ENCODE data around the gene REEP1.
A peak's percentile ranks its signal among the peaks of the same experiment; 100 is the strongest.

The REEP1 gene

DNA sequence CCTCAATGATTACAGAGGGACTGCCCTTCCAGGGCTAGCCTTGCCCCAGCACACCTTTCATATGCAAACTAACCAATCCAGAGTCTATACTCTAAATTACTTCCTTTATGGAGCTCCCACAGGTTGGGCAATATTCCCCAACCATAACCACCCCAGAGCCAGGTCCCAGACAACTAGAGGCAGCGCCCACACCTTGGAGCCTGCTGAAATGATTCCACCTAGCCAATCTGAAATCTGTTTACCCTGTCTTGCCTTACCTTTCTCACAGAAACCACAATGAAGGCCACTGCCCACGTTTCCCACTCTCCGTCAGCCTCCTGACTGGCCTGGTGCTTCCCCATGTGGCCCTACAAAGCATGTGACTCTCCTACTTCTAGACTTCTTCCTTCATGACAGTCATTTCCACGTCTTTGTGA lies 62.0 kb downstream of the REEP1 start:
- no peak for DNase-seq (ENCODE audit: insufficient read length, low spot score)
- FAIRE-seq = no peak
- TF ChIP-seq POU2F2 (IDR thresholded peaks at IDR 0.05; ENCODE audit: low read depth, low read length) (no peak), SPI1 (IDR thresholded peaks at IDR 0.05; ENCODE audit: low read depth, low read length) (no peak), TAF1 (IDR thresholded peaks at IDR 0.05; ENCODE audit: low read depth, low read length) (no peak), POLR2AphosphoS5 (IDR thresholded peaks at IDR 0.05; ENCODE audit: low read depth, low read length) (no peak), PAX5 (IDR thresholded peaks at IDR 0.05; ENCODE audit: insufficient read depth, low read length, severe bottlenecking) (no peak), POLR2A (IDR thresholded peaks at IDR 0.05; ENCODE audit: low read depth, low read length) (no peak)

DNA sequence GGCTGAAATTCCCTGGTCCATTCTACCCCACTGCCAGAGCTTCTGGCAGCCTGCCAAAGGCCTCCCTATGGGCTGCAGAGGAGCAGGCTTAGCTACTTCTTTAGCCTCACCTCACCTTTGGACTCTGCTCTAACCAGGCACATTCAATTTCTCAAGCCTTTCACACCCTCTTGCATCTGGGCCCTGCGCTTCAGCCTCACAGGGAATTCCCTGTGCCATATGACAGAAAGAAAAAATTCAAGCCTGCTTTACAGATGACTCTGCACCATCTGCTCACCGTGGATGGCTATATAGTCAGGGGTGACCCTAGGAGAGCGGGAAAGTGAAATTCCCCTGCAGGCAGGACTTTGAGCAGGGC lies 62.5 kb downstream of the REEP1 start:
- no peak for FAIRE-seq
- no peak for DNase-seq (ENCODE audit: insufficient read length, low spot score)

DNA sequence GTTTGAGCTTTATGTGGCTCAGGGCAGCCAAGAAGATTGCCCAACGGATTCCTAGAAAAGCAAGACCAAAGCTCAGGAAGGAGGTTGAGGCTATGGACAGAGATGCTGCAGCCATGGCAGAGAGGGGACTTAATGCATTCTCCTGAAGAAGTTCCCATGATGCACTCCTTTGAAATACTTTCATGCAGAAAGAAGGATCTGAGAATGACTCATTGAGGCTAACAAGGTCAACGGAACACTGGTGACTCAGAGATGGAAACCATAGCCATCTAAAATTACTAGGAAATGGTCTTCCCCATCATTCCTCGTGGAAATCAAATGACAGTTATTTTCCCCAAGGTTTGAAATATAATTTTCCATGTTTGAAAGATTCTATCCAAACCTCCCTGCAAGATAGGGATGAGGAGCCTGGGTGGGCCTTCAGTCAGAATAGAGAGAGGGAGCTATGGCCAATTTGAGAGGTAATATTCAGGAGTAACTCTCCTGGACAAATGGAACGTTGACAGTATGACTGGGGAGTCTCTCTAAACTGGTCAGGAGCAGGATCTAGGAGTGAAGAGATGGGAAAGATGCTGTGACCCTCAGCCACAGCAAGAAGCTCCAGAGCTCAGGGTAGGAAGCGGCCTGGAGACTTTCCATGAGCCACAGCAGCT lies 63.0 kb downstream of the REEP1 start:
- no peak for FAIRE-seq
- no peak for TF ChIP-seq POU2F2 (IDR thresholded peaks at IDR 0.05; ENCODE audit: low read depth, low read length)
- peak; percentile 65 for TF ChIP-seq SPI1 (IDR thresholded peaks at IDR 0.05; ENCODE audit: low read depth, low read length)
- no peak for DNase-seq (ENCODE audit: insufficient read length, low spot score)

More for the DNA sequence above, 62.5 kb downstream of the REEP1 start:
- no peak for TF ChIP-seq TAF1 (IDR thresholded peaks at IDR 0.05; ENCODE audit: low read depth, low read length)
- TF ChIP-seq POLR2AphosphoS5 (IDR thresholded peaks at IDR 0.05; ENCODE audit: low read depth, low read length) = no peak
- no peak for TF ChIP-seq PAX5 (IDR thresholded peaks at IDR 0.05; ENCODE audit: insufficient read depth, low read length, severe bottlenecking)
- TF ChIP-seq POLR2A (IDR thresholded peaks at IDR 0.05; ENCODE audit: low read depth, low read length) = no peak

DNA sequence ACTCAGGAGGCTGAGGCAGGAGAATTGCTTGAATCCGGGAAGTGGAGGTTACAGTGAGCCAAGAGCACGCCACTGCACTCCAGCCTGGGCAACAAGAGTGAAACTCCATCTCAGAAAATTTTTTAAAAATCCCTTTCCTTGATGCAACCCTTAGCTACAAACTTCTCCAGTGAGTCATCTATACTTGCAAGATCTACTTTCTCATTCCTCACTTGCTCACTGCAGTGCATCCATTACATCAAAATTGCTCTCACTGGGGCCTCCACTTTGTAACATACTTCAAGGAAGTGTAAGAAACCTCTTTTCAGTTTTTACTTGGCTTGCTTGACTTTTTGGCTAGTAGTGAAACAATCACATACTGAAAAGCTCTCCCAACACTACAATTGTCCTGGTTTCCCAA lies 65.3 kb downstream of the REEP1 start:
- no peak for TF ChIP-seq POU2F2 (IDR thresholded peaks at IDR 0.05; ENCODE audit: low read depth, low read length)
- no peak for TF ChIP-seq PAX5 (IDR thresholded peaks at IDR 0.05; ENCODE audit: insufficient read depth, low read length, severe bottlenecking)
- no peak for TF ChIP-seq POLR2AphosphoS5 (IDR thresholded peaks at IDR 0.05; ENCODE audit: low read depth, low read length)
- TF ChIP-seq TAF1 (IDR thresholded peaks at IDR 0.05; ENCODE audit: low read depth, low read length) = no peak
- TF ChIP-seq SPI1 (IDR thresholded peaks at IDR 0.05; ENCODE audit: low read depth, low read length) = no peak
- TF ChIP-seq POLR2A (IDR thresholded peaks at IDR 0.05; ENCODE audit: low read depth, low read length) = no peak
- FAIRE-seq (no peak), DNase-seq (ENCODE audit: insufficient read length, low spot score) (no peak)

DNA sequence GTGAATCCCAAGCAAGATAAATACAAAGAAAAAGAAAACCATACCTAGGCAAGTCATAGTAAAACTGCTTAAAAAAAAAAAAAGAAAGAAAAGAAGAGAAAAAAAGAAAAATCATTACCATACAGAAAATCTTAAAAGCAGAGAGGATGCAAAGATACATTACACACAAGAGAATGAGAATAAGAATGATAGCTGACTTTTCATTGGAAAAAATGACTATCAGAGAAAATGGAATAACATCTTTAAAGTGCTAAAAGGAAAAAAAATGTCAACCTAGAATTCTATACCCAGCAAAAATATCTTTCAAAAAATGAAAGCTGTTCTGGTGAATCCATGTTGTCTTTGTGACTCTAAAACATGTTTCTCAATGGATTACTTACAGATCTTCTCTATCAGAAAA lies 66.2 kb downstream of the REEP1 start:
- FAIRE-seq (no peak), DNase-seq (ENCODE audit: insufficient read length, low spot score) (no peak)
- TF ChIP-seq POLR2A (IDR thresholded peaks at IDR 0.05; ENCODE audit: low read depth, low read length) (no peak), POLR2AphosphoS5 (IDR thresholded peaks at IDR 0.05; ENCODE audit: low read depth, low read length) (no peak), PAX5 (IDR thresholded peaks at IDR 0.05; ENCODE audit: insufficient read depth, low read length, severe bottlenecking) (no peak), TAF1 (IDR thresholded peaks at IDR 0.05; ENCODE audit: low read depth, low read length) (no peak), SPI1 (IDR thresholded peaks at IDR 0.05; ENCODE audit: low read depth, low read length) (no peak), POU2F2 (IDR thresholded peaks at IDR 0.05; ENCODE audit: low read depth, low read length) (no peak)

DNA sequence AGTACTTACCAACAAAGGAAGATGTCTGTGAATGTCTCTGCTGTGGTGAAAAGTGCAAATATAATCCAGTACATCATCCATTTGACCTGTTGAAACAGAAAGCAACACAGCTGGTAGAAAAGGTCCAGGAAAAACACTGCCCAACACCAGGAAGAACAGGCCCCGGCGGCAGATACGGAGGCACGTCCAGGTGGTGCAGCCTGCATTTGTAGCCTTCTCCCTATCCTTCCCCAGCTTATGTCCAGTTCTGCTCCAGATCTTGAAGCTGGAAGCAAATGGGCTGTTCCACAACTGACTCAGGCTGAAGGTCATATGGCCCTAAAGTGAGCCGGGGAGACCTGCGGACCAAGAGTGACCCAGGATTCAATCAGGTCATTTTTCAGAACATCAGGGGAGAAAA lies 73.5 kb downstream of the REEP1 start:
- no peak for TF ChIP-seq POLR2AphosphoS5 (IDR thresholded peaks at IDR 0.05; ENCODE audit: low read depth, low read length)
- TF ChIP-seq PAX5 (IDR thresholded peaks at IDR 0.05; ENCODE audit: insufficient read depth, low read length, severe bottlenecking) = no peak
- no peak for TF ChIP-seq POLR2A (IDR thresholded peaks at IDR 0.05; ENCODE audit: low read depth, low read length)
- TF ChIP-seq POU2F2 (IDR thresholded peaks at IDR 0.05; ENCODE audit: low read depth, low read length) = no peak
- TF ChIP-seq SPI1 (IDR thresholded peaks at IDR 0.05; ENCODE audit: low read depth, low read length) = no peak
- no peak for TF ChIP-seq TAF1 (IDR thresholded peaks at IDR 0.05; ENCODE audit: low read depth, low read length)
- FAIRE-seq = no peak
- no peak for DNase-seq (ENCODE audit: insufficient read length, low spot score)

DNA sequence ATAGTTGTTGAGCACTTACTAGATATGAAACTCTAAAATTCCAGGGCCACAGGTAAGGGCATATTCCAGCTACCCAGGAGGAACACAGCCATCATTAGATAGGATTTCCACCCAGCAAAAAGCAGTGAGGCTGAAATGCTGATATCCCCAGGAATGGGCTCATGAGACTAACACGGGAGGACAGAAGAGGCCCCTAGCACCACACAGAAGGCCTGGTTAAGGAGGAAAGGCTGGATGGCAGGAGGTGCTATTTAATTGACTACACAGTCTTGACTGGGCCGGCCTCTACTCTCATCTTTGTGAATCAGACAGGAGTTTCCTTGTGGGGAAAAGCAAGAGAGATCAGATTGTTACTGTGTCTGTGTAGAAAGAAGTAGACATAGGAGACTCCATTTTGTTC lies 76.4 kb downstream of the REEP1 start:
- no peak for FAIRE-seq
- no peak for TF ChIP-seq POLR2AphosphoS5 (IDR thresholded peaks at IDR 0.05; ENCODE audit: low read depth, low read length)
- TF ChIP-seq POLR2A (IDR thresholded peaks at IDR 0.05; ENCODE audit: low read depth, low read length) = no peak
- DNase-seq (ENCODE audit: insufficient read length, low spot score) = no peak

DNA sequence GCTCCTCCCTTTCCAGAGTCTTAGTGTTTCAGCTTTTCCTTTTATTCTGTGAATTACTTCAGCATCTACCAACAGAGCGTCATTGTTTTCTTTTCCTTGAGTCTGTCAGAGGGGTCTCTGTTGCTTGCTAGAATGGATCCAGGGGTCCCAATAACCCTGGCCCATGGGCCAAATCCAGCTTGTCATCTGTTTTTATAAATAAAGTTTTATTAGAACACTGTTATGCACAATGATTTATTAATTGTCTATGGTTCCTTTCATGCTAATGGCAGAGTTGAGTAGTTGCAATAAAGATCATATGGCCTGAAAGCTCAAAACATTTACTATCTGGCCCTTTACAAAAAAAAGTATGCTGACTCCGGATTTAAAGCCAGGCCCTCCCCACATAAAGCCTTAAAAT lies 79.3 kb downstream of the REEP1 start:
- DNase-seq (ENCODE audit: insufficient read length, low spot score) = no peak
- TF ChIP-seq TAF1 (IDR thresholded peaks at IDR 0.05; ENCODE audit: low read depth, low read length) (no peak), PAX5 (IDR thresholded peaks at IDR 0.05; ENCODE audit: insufficient read depth, low read length, severe bottlenecking) (no peak), SPI1 (IDR thresholded peaks at IDR 0.05; ENCODE audit: low read depth, low read length) (no peak), POU2F2 (IDR thresholded peaks at IDR 0.05; ENCODE audit: low read depth, low read length) (no peak), POLR2AphosphoS5 (IDR thresholded peaks at IDR 0.05; ENCODE audit: low read depth, low read length) (no peak)
- no peak for FAIRE-seq

DNA sequence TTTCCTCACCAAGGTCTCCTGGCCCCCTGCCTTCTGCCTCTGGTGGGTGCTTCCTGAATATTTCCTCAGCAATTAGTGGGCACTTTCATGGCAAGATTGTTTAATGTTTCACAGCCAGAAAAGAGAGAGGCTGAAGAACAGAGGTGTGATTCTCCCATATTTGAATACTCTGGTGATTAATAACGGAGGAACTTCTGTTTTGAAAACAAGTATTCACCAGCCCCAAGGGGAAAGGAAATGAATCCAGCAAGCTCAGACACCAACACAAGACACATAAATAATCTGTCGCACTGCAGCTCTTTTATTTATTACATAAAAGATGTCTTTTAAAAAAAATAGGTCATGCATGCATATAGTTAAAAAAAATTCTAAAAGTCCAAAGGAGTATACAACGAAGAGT lies 80.4 kb downstream of the REEP1 start:
- TF ChIP-seq POLR2AphosphoS5 (IDR thresholded peaks at IDR 0.05; ENCODE audit: low read depth, low read length) (no peak), PAX5 (IDR thresholded peaks at IDR 0.05; ENCODE audit: insufficient read depth, low read length, severe bottlenecking) (no peak), TAF1 (IDR thresholded peaks at IDR 0.05; ENCODE audit: low read depth, low read length) (no peak), SPI1 (IDR thresholded peaks at IDR 0.05; ENCODE audit: low read depth, low read length) (no peak), POU2F2 (IDR thresholded peaks at IDR 0.05; ENCODE audit: low read depth, low read length) (no peak), POLR2A (IDR thresholded peaks at IDR 0.05; ENCODE audit: low read depth, low read length) (no peak)
- FAIRE-seq (no peak), DNase-seq (ENCODE audit: insufficient read length, low spot score) (no peak)

DNA sequence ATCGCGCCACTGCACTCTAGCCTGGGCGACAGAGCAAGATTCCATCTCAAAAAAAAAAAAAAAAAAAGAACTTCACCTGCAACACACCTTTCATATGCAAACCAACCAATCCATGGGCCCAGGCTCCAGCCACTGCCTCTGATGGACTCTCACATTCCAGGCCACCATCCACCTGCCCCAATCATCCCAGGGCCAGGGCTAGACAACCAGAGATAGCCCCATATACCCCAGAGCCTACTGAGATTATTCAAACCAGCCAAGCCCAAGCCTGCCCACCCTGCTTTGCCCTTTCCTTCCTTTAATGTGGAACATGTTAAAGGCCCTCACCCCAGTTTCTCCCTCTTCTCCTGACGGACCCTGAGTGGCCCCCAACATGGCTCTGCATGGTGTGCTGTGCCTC lies 81.1 kb downstream of the REEP1 start:
- DNase-seq (ENCODE audit: insufficient read length, low spot score) (no peak), FAIRE-seq (no peak)
- TF ChIP-seq POLR2A (IDR thresholded peaks at IDR 0.05; ENCODE audit: low read depth, low read length) (no peak), POU2F2 (IDR thresholded peaks at IDR 0.05; ENCODE audit: low read depth, low read length) (no peak), SPI1 (IDR thresholded peaks at IDR 0.05; ENCODE audit: low read depth, low read length) (no peak), TAF1 (IDR thresholded peaks at IDR 0.05; ENCODE audit: low read depth, low read length) (no peak), PAX5 (IDR thresholded peaks at IDR 0.05; ENCODE audit: insufficient read depth, low read length, severe bottlenecking) (no peak), POLR2AphosphoS5 (IDR thresholded peaks at IDR 0.05; ENCODE audit: low read depth, low read length) (no peak)
